ENCODE results near the gene CTR9. TPM values are rescaled to one million over a fixed set of nuclear protein-coding genes. Genes with fewer than 3 reads are reported as not detected.

The CTR9 gene
- total RNA-seq, 2 donors from 2014 or later, result 12.2 to 28.7 TPM

DNA sequence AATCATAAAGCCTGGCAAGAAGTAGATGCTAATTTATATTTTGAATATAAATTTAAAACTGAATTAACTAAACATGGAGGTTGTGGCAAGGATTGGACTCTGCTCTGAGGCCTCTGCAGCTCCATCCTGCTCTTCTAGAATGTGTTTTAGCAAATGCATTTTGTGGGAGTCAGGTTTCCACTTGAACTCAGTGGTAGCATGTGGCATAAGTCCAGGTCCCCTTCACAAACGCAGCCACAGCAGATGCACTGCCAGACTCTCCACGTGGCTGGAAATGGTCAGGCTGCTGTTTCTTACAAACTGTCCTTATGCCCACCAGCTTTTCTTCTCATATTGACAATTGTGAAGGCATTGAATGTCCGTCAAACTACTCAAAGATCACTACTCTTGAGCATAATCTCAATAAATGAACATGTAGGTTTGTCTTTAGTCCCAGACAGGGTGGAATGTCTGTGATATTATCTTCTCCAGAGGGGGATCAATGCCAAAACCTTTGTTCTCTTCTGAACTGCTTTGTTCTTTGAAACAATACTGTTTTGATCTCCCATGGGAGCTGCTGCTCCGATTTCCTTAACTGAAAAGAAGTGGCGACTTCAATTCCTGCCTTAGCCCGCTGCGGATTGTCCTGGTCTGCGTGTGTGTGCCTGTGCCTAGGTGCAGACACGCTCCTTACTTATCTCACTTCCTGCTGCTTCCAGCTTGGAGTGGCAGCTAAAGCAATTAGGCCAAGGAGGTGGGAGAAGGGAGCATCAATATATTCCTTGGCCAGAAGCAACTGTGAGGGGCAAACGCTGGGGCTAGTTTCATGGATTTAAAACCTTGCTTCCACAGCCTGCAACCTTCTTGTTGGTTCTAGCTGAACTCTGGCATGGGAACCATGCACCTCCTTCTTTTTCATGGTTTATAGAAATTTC lies 33.4 kb downstream of the CTR9 start:
- intact Hi-C loops (cut with DNase I), result loop anchor here (10.0 kb wide), 1 partner anchor 1020 kb away; no protein-coding TSS in a partner anchor
- H3K4me1 ChIP-seq, result no peaks in the 10 kb centered on the region

DNA sequence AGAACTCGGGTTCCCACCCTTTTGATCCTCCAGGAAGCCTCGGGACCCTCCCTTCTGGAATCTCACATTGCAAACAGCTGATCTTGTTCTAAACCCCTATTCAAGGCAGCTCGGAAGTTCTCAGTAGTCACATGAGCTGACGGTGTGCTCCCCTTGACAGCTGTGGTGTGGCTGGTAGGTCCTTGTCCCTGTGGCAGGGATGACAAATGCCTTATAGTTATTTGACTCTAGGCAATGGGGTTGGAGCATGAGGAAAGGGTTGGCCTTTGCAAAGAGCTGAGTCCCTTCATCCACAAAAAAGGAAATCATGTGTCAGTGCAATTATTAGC lies 34.1 kb downstream of the CTR9 start:
- Histone ChIP-seq H3K4me3 (no peak overlapping the region), H3K36me3 (replicated peaks in 1 of 2; ENCODE audit: insufficient read depth in 1 of 2, low read depth in 2 of 2) (no peaks in the 10 kb centered on the region), H3K4me1 (no peaks in the 10 kb centered on the region), H3K27ac (no peak overlapping the region), H3K27me3 (no peaks in the 10 kb centered on the region), H3K9me3 (no peaks in the 10 kb centered on the region)
- intact Hi-C loops (cut with DNase I), result loop anchor here (10.0 kb wide), 1 partner anchor 1020 kb away; no protein-coding TSS in a partner anchor
- DNase-seq (no peak), ATAC-seq (no peak)
- TF ChIP-seq CTCF (IDR thresholded peaks at IDR 0.05) (no peak), POLR2A (IDR thresholded peaks at IDR 0.05) (no peak)
- WGBS, 2 donors, result 69 to 76% methylated on average over 4 of the region's 4 CpGs

More for the DNA sequence above, 33.4 kb downstream of the CTR9 start:
- DNase-seq (no peak), ATAC-seq (no peak)
- no peak overlapping the region for H3K4me3 ChIP-seq
- no peaks in the 10 kb centered on the region for H3K9me3 ChIP-seq
- H3K36me3 ChIP-seq (replicated peaks in 1 of 2; ENCODE audit: insufficient read depth in 1 of 2, low read depth in 2 of 2), result peaks cover 2% of the 10 kb centered on the region in 2 donors
- WGBS, 2 donors, result 71 to 72% methylated on average over 10 of the region's 10 CpGs
- TF ChIP-seq CTCF (IDR thresholded peaks at IDR 0.05) (no peak), POLR2A (IDR thresholded peaks at IDR 0.05) (no peak)
- no peaks in the 10 kb centered on the region for H3K27me3 ChIP-seq
- no peak overlapping the region for H3K27ac ChIP-seq

DNA sequence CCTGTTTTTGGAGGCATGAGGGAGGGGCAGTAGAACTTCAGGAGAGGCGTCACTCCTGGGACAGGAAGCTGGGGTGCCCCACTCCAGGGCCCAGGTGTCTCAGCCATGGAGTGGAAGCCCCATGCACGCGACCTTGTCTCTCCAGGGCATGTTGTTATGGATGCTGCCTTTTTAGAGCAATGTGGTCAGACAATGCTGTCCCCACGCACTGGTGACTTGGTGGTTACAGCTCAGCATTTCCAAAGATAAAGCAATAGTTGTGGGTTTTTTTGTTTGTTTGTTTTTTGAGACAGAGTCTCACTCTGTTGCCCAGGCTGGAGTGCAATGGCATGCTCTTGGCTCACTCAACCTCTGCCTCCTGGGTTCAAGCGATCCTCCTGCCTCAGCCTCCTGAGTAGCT lies 35.4 kb downstream of the CTR9 start:
- intact Hi-C loops (cut with DNase I), result loop anchor here (10.0 kb wide), 1 partner anchor 1018 kb away; no protein-coding TSS in a partner anchor
- no peak for ATAC-seq
- no peaks in the 10 kb centered on the region for H3K36me3 ChIP-seq (replicated peaks in 1 of 2; ENCODE audit: insufficient read depth in 1 of 2, low read depth in 2 of 2)
- TF ChIP-seq POLR2A (IDR thresholded peaks at IDR 0.05), result no peak
- no peak for TF ChIP-seq CTCF (IDR thresholded peaks at IDR 0.05)
- no peak for DNase-seq
- H3K4me1 ChIP-seq, result no peaks in the 10 kb centered on the region
- no peak overlapping the region for H3K27ac ChIP-seq
- H3K27me3 ChIP-seq, result no peaks in the 10 kb centered on the region
- 82 to 83% methylated on average over 5 of the region's 5 CpGs for WGBS, 2 donors
- H3K4me3 ChIP-seq, result no peak overlapping the region
- H3K9me3 ChIP-seq, result no peaks in the 10 kb centered on the region

GRCh38 chr11:10792385-10793068 lies 41.5 kb downstream of the CTR9 start:
- H3K4me3 ChIP-seq, result no peak overlapping the region
- WGBS, 2 donors, result 6 to 10% methylated on average over 10 to 24 of the region's 24 CpGs
- intact Hi-C loops (cut with DNase I), result loop anchor here (5.0 kb wide), 1 partner anchor 230 kb away; no protein-coding TSS in a partner anchor

More at GRCh38 chr11:10792385-10793068, 41.5 kb downstream of the CTR9 start:
- peaks cover 6 to 12% of the 10 kb centered on the region in 2 donors for H3K36me3 ChIP-seq (replicated peaks in 1 of 2; ENCODE audit: insufficient read depth in 1 of 2, low read depth in 2 of 2)
- TF ChIP-seq POLR2A (IDR thresholded peaks at IDR 0.05), result no peak
- peak; percentile 82 to 95 (median 90) for TF ChIP-seq CTCF (IDR thresholded peaks at IDR 0.05)
- no peak overlapping the region for H3K27ac ChIP-seq
- DNase-seq (peak; percentile 86 to 91 (median 88)), ATAC-seq (peak; percentile 93)
- H3K9me3 ChIP-seq, result no peaks in the 10 kb centered on the region
- H3K27me3 ChIP-seq, result no peaks in the 10 kb centered on the region
- peaks cover 8% of the 10 kb centered on the region for H3K4me1 ChIP-seq

Measured in body of pancreas (tissue), 4 donors.